IMR-90 (cell line): ENCODE data around the gene TDRKH. TPM values are rescaled to one million over a fixed set of nuclear protein-coding genes. Genes with fewer than 3 reads are reported as not detected.

Experiments used
- ATAC-seq: fragments of 200-7000 bp; cut with Tn5 transposase; 2 replicates; pipeline ENCODE4 v1.9.1; 2020; ENCODE audit warnings: low read depth, mild to moderate bottlenecking, moderate library complexity
- BruUV-seq: library from RNA; stranded (reverse); fragments of 400-500 nt; replicated peaks from 2 replicates; lab custom pipeline; 2021; lab: Mats Ljungman, UMichigan
- CTCF ChIA-PET: fragments of 300-600 bp; formaldehyde crosslinking; extraction: SDS; loops from one replicate; lab custom pipeline; 2021; ENCODE audit warnings: antibody characterized with exemption; lab: Yijun Ruan, JAX
- POLR2A ChIA-PET: fragments of 300-600 bp; sonication (Branson Sonifier 250); formaldehyde crosslinking; loops from one replicate; lab custom pipeline; 2022; ENCODE audit warnings: antibody characterized with exemption; ENCODE audit not compliant: unreplicated experiment; lab: Charles Lee
- DNase-seq: peaks from one replicate; pipeline ENCODE4 v3.0.0; 2013
- H2AFZ ChIP-seq: replicated peaks from 2 replicates; pipeline ENCODE3; 2013; ENCODE audit warnings: low read length, mild to moderate bottlenecking; ENCODE audit not compliant: poor library complexity
- H2AK5ac ChIP-seq: 2 replicates; pipeline ENCODE4 v1.6.1; 2013; ENCODE audit warnings: low read depth, low read length, inconsistent platforms
- H2AK9ac ChIP-seq: replicated peaks from 2 replicates; pipeline ENCODE3; 2013; ENCODE audit warnings: mild to moderate bottlenecking, low read depth, low read length, moderate library complexity; ENCODE audit not compliant: poor library complexity
- H2BK120ac ChIP-seq: 2 replicates; pipeline ENCODE4 v1.6.1; 2013; ENCODE audit warnings: low read depth, low read length, inconsistent platforms
- H2BK15ac ChIP-seq: 3 replicates; pipeline ENCODE4 v1.6.1; 2013; ENCODE audit warnings: low read depth, low read length, inconsistent platforms
- H2BK20ac ChIP-seq: 2 replicates; pipeline ENCODE4 v1.6.1; 2013; ENCODE audit warnings: low read depth, mild to moderate bottlenecking, inconsistent platforms, low read length, moderate library complexity
- H2BK5ac ChIP-seq: 2 replicates; pipeline ENCODE4 v1.6.1; 2013; ENCODE audit warnings: mild to moderate bottlenecking, low read depth, low read length, inconsistent platforms; ENCODE audit not compliant: poor library complexity, severe bottlenecking
- H3K14ac ChIP-seq: replicated peaks from 2 replicates; pipeline ENCODE4 v1.6.1; 2013; ENCODE audit warnings: low read depth, low read length, inconsistent platforms
- H3K18ac ChIP-seq: 2 replicates; pipeline ENCODE4 v1.6.1; 2013; ENCODE audit warnings: low read depth, low read length, control low read depth
- H3K23ac ChIP-seq: 2 replicates; pipeline ENCODE4 v1.6.1; 2013; ENCODE audit warnings: low read depth, low read length, inconsistent platforms
- H3K27ac ChIP-seq: 2 replicates; pipeline ENCODE4 v1.5.1; 2013; ENCODE audit warnings: mild to moderate bottlenecking, control low read depth, low read length; ENCODE audit not compliant: insufficient read depth
- H3K27me3 ChIP-seq: 2 replicates; pipeline ENCODE4 v1.6.1; 2013; ENCODE audit warnings: low read length; ENCODE audit not compliant: control insufficient read depth, insufficient read depth
- H3K36me3 ChIP-seq: 2 replicates; pipeline ENCODE4 v1.6.1; 2013; ENCODE audit warnings: low read length, mixed read lengths; ENCODE audit not compliant: control insufficient read depth, insufficient read depth
- H3K4ac ChIP-seq: 2 replicates; pipeline ENCODE4 v1.6.1; 2013; ENCODE audit warnings: low read depth, low read length, inconsistent platforms
- H3K4me1 ChIP-seq: 2 replicates; pipeline ENCODE4 v1.6.1; 2013; ENCODE audit warnings: low read length, mixed read lengths; ENCODE audit not compliant: control insufficient read depth, insufficient read depth
- H3K4me2 ChIP-seq: 2 replicates; pipeline ENCODE4 v1.6.1; 2013; ENCODE audit warnings: low read depth, mild to moderate bottlenecking, control low read depth, low read length, moderate library complexity
- H3K4me3 ChIP-seq: 2 replicates; pipeline ENCODE4 v1.5.1; 2013; ENCODE audit warnings: low read depth, mild to moderate bottlenecking, control low read depth, low read length, moderate library complexity; ENCODE audit not compliant: insufficient read depth
- H3K56ac ChIP-seq: 2 replicates; pipeline ENCODE4 v1.6.1; 2013; ENCODE audit warnings: low read length, inconsistent platforms; ENCODE audit not compliant: insufficient read depth; ENCODE audit errors: extremely low read depth
- H3K79me1 ChIP-seq, 2 experiments: 2 replicates each; pipeline ENCODE4 v1.6.1; 2013; ENCODE audit warnings: low read length in 2 of 2, inconsistent platforms in 1 of 2, low read depth in 1 of 2
- H3K9ac ChIP-seq: 2 replicates; pipeline ENCODE4 v1.6.1; 2013; ENCODE audit warnings: low read depth, low read length, control low read depth
- H3K9me1 ChIP-seq: 2 replicates; pipeline ENCODE4 v1.6.1; 2013; ENCODE audit warnings: low read length, inconsistent platforms; ENCODE audit not compliant: insufficient read depth
- H3K9me3 ChIP-seq: 2 replicates; pipeline ENCODE4 v1.6.1; 2013; ENCODE audit warnings: low read length; ENCODE audit not compliant: control insufficient read depth, insufficient read depth
- H4K20me1 ChIP-seq: 2 replicates; pipeline ENCODE4 v1.6.1; 2013; ENCODE audit warnings: low read length, inconsistent platforms; ENCODE audit not compliant: insufficient read depth
- H4K5ac ChIP-seq: 2 replicates; pipeline ENCODE4 v1.6.1; 2013; ENCODE audit warnings: mild to moderate bottlenecking, low read depth, low read length, control low read depth
- H4K8ac ChIP-seq, 2 experiments: 2 replicates each; pipeline ENCODE4 v1.6.1; 2013; ENCODE audit warnings: low read depth in 2 of 2, low read length in 2 of 2, control low read depth in 1 of 2, inconsistent platforms in 1 of 2
- H4K91ac ChIP-seq: 2 replicates; pipeline ENCODE4 v1.6.1; 2013; ENCODE audit warnings: low read depth, low read length, inconsistent platforms; ENCODE audit not compliant: insufficient read depth
- BHLHE40 ChIP-seq: fragments of 150-350 bp; IDR thresholded peaks from 2 replicates; pipeline ENCODE4 v1.6.1; 2016; ENCODE audit warnings: mild to moderate bottlenecking, low read depth, low read length
- CEBPB ChIP-seq: IDR thresholded peaks from 2 replicates; pipeline ENCODE4 v1.6.1; 2012; ENCODE audit warnings: low read depth, low read length, improper control_type of control experiment
- CHD1 ChIP-seq: IDR thresholded peaks from 2 replicates; pipeline ENCODE4 v1.6.1; 2012; ENCODE audit warnings: low read depth, low read length, improper control_type of control experiment
- CTCF ChIP-seq: conservative IDR thresholded peaks from 2 replicates; pipeline ENCODE4 v1.5.1; 2012; ENCODE audit warnings: mild to moderate bottlenecking, low read depth, low read length, improper control_type of control experiment
- FOS ChIP-seq: fragments of 150-350 bp; IDR thresholded peaks from 2 replicates; pipeline ENCODE4 v1.6.1; 2016; ENCODE audit warnings: low read depth, low read length
- MAFK ChIP-seq: IDR thresholded peaks from 2 replicates; pipeline ENCODE4 v1.6.1; 2012; ENCODE audit warnings: low read depth, low read length, improper control_type of control experiment
- MXI1 ChIP-seq: IDR thresholded peaks from 2 replicates; pipeline ENCODE4 v1.6.1; 2012; ENCODE audit warnings: low read depth, mild to moderate bottlenecking, low read length, moderate library complexity, borderline replicate concordance
- POLR2A ChIP-seq: IDR thresholded peaks from 2 replicates; pipeline ENCODE4 v1.6.1; 2012; ENCODE audit warnings: mild to moderate bottlenecking, low read depth, low read length
- RAD21 ChIP-seq: IDR thresholded peaks from 2 replicates; pipeline ENCODE4 v1.6.1; 2012; ENCODE audit warnings: low read length, improper control_type of control experiment
- RCOR1 ChIP-seq: IDR thresholded peaks from 2 replicates; pipeline ENCODE4 v1.6.1; 2012; ENCODE audit warnings: mild to moderate bottlenecking, low read length, improper control_type of control experiment; ENCODE audit not compliant: insufficient replicate concordance
- SMC3 ChIP-seq: fragments of 150-350 bp; IDR thresholded peaks from 2 replicates; pipeline ENCODE4 v1.6.1; 2016; ENCODE audit warnings: low read depth, mild to moderate bottlenecking, antibody characterized with exemption, low read length, moderate library complexity
- WGBS, 2 experiments: methylation state at CpG; one replicate each; pipeline versions ENCODE4 v1.1.5 to v1.1.7; 2013; ENCODE audit warnings: missing lambda C conversion rate in 2 of 2; ENCODE audit not compliant: insufficient read length in 1 of 2; ENCODE audit errors: extremely low coverage in 2 of 2; 5-methylcytosine and 5-hydroxymethylcytosine counted together
- dilution Hi-C: fragments of 300-500 bp; cut with HindIII; formaldehyde crosslinking; loops from one replicate; pipeline ENCODE4 v1.14.3; 2018; ENCODE audit warnings: low sequenced_read_pairs; ENCODE audit not compliant: unreplicated experiment
- in situ Hi-C: fragments of 300-500 bp; cut with MboI; formaldehyde crosslinking; loops from 3 replicates; pipeline ENCODE4 v1.14.3; 2019; ENCODE audit warnings: low sequenced_read_pairs, inconsistent platforms, mixed read lengths
- intact Hi-C: fragments of 100-400 bp; cut with micrococcal nuclease; formaldehyde crosslinking; loops from 2 replicates; pipeline ENCODE4 v1.10.0; 2022
- polyA plus RNA-seq, 3 experiments: library from polyadenylated mRNA; depleted of rRNA; stranded (reverse); fragments of >200 nt; gene quantifications; 2 replicates each; pipeline ENCODE4 v1.2.3, GENCODE V29; 2012; ENCODE audit warnings: low replicate concordance in 1 of 3
- total RNA-seq: library from RNA; depleted of rRNA; stranded (reverse); fragments of >200 nt; gene quantifications from 2 replicates; pipeline ENCODE4 v1.2.3, GENCODE V29; 2012

TDRKH gene
- total and polyA plus RNA-seq, 2 of the 4 experiments (the other 2 are of a cell fraction): 1.2 to 2.2 TPM

GRCh38 chr1:151807131-151807530 lies 16.8 kb upstream of the TDRKH start:
- H2AFZ ChIP-seq: no peak overlapping the region
- no peak overlapping the region for H3K4me2 ChIP-seq
- H4K20me1 ChIP-seq: no peaks in the 10 kb centered on the region
- H2BK5ac ChIP-seq: no peak overlapping the region
- no peak overlapping the region for H3K56ac ChIP-seq
- no peak overlapping the region for H2BK20ac ChIP-seq
- H4K91ac ChIP-seq: no peak overlapping the region
- intact Hi-C loops: no loop called here
- no peaks in the 10 kb centered on the region for H3K9me3 ChIP-seq
- H3K23ac ChIP-seq: no peak overlapping the region
- no peaks in the 10 kb centered on the region for H3K36me3 ChIP-seq
- no peak overlapping the region for H3K9ac ChIP-seq
- dilution Hi-C loops: no loop called here
- TF ChIP-seq BHLHE40: no peak
- TF ChIP-seq FOS: no peak
- TF ChIP-seq CEBPB: no peak
- no peak for TF ChIP-seq RCOR1
- TF ChIP-seq RAD21: no peak
- TF ChIP-seq CTCF: no peak
- no peak for TF ChIP-seq MXI1
- TF ChIP-seq MAFK: no peak
- no peak for TF ChIP-seq SMC3
- no peak for TF ChIP-seq CHD1
- no peak for TF ChIP-seq POLR2A
- H3K4ac ChIP-seq: no peak overlapping the region
- H3K4me1 ChIP-seq: no peaks in the 10 kb centered on the region
- H3K14ac ChIP-seq: no peak overlapping the region
- H2BK120ac ChIP-seq: no peak overlapping the region
- H3K79me1 ChIP-seq: no peaks in the 10 kb centered on the region
- no peak overlapping the region for H3K4me3 ChIP-seq
- no peak overlapping the region for H4K8ac ChIP-seq
- ATAC-seq (no peak), DNase-seq (no peak)
- 58% methylated on average over 4 of the region's 5 CpGs; no CpG with 5 or more reads in 1 of the 2 experiments for WGBS, 2 experiments
- BruUV-seq: no TSS peak
- no peak overlapping the region for H2BK15ac ChIP-seq
- no peak overlapping the region for H3K18ac ChIP-seq
- no peak overlapping the region for H4K5ac ChIP-seq
- H3K27ac ChIP-seq: no peak overlapping the region
- peaks cover 79% of the 10 kb centered on the region for H3K27me3 ChIP-seq
- ChIA-PET CTCF (no interaction called here), POLR2A (no interaction called here)
- in situ Hi-C loops: no loop called here
- no peak overlapping the region for H2AK9ac ChIP-seq
- no peaks in the 10 kb centered on the region; the same call in 1 of the 2 replicates for H3K9me1 ChIP-seq
- no peak overlapping the region for H2AK5ac ChIP-seq
